ENCODE results near the gene MVD. TPM values are rescaled to one million over a fixed set of nuclear protein-coding genes. Genes with fewer than 3 reads are reported as not detected.

MVD gene
- total and polyA plus RNA-seq, 10 of the 15 experiments (the other 5 are each of a cell fraction or from before 2014, with no cell fraction given): 5.0 to 147 (median 65.0) TPM

GRCh38 chr16:88653596-88654362 lies 9.1 kb downstream of the MVD start:
- ChIA-PET RAD21 (ENCODE audit: unreplicated experiment) (no interaction called here), CTCF (no interaction called here), POLR2A (interaction anchor here (0.7 kb wide), 1 partner anchor 9 kb away, joined by 3 read pairs; the partner anchor contains the start of gene MVD), SMC1A (ENCODE audit: uncharacterized antibody, unreplicated experiment) (no interaction called here)
- Histone ChIP-seq H3K79me2 (ENCODE audit: control insufficient read depth, insufficient read depth, low read length) (peaks cover 27% of the 10 kb centered on the region), H3K9me3 (replicated peaks; ENCODE audit: control insufficient read depth, insufficient read depth, low read length) (no peaks in the 10 kb centered on the region), H4K20me1 (ENCODE audit: control insufficient read depth, insufficient read depth) (no peaks in the 10 kb centered on the region; the same call in 1 of the 2 replicates), H3K4me2 (ENCODE audit: control insufficient read depth, insufficient read depth) (no peak overlapping the region), H2AFZ (ENCODE audit: control insufficient read depth, low read depth, low read length) (no peak overlapping the region), H3K36me3 (ENCODE audit: control insufficient read depth in 2 of 2, insufficient read depth in 2 of 2, low read length in 1 of 2) (peaks cover 6 to 19% of the 10 kb centered on the region in 2 experiments), H3K27ac (ENCODE audit: control insufficient read depth, insufficient read depth) (no peak overlapping the region), H3K9ac (ENCODE audit: control insufficient read depth, insufficient read depth, low read length) (no peak overlapping the region), H3K27me3 (replicated peaks in 1 of 2; ENCODE audit: control insufficient read depth in 2 of 2, insufficient read depth in 2 of 2, low read length in 1 of 2) (no peaks in the 10 kb centered on the region), H3K4me3 (no peak overlapping the region), H3K4me1 (ENCODE audit: control insufficient read depth, insufficient read depth, low read length) (peaks cover 16% of the 10 kb centered on the region)
- WGBS (ENCODE audit: insufficient coverage, insufficient replicate concordance, low lambda C conversion rate, missing lambda C conversion rate): 90% methylated on average over 32 of the region's 32 CpGs
- intact Hi-C loops (cut with micrococcal nuclease; ENCODE audit: unreplicated experiment): loop anchor here (5.0 kb wide), 1 partner anchor 159 kb away; the partner anchor contains the start of gene APRT
- in situ Hi-C loops (cut with MboI): no loop called here
- BruUV-seq (replicated peaks): no TSS peak
- FAIRE-seq: no peak
- DNase-seq (ENCODE audit: low read depth, low spot score): no peak
- ATAC-seq: no peak
- TF ChIP-seq CUX1 (IDR thresholded peaks at IDR 0.05; ENCODE audit: insufficient replicate concordance, low read depth, low read length): no peak
- no peak for TF ChIP-seq SIN3A (IDR thresholded peaks at IDR 0.05; ENCODE audit: low read depth, low read length)
- TF ChIP-seq POLR2AphosphoS5 (IDR thresholded peaks at IDR 0.05; ENCODE audit: low read length): no peak
- TF ChIP-seq BCL11A (IDR thresholded peaks at IDR 0.05; ENCODE audit: low read depth, low read length): no peak
- TF ChIP-seq ETV6 (conservative IDR thresholded peaks at IDR 0.05 in 1 of 2, IDR thresholded peaks at IDR 0.05 in 1 of 2; ENCODE audit: borderline replicate concordance in 1 of 2, low read depth in 1 of 2): no peak
- no peak for TF ChIP-seq ATF3 (IDR thresholded peaks at IDR 0.05; ENCODE audit: borderline replicate concordance, extremely low read depth, low read depth, low read length)
- TF ChIP-seq PBX3 (IDR thresholded peaks at IDR 0.05; ENCODE audit: insufficient replicate concordance, low read depth, low read length): no peak
- no peak for TF ChIP-seq REST (IDR thresholded peaks at IDR 0.05; ENCODE audit: low read depth, low read length)
- no peak for TF ChIP-seq STAT3 (IDR thresholded peaks at IDR 0.05; ENCODE audit: low read depth, low read length)
- no peak for TF ChIP-seq MYC (IDR thresholded peaks at IDR 0.05; ENCODE audit: insufficient read depth, insufficient read length, insufficient replicate concordance, low read length, severe bottlenecking)
- no peak for TF ChIP-seq RFX5 (IDR thresholded peaks at IDR 0.05; ENCODE audit: low read depth, low read length)
- TF ChIP-seq IRF4 (IDR thresholded peaks at IDR 0.05; ENCODE audit: low read depth, low read length): no peak

All from GM12878 (cell line).